HFF-Myc (cell line): ENCODE results near the gene FZD10.

Experiments used
- DNase-seq: peaks from one replicate; pipeline ENCODE4 v3.0.0-alpha.2; 2011; ENCODE audit warnings: low read depth; ENCODE audit errors: extremely low read depth
- H3K4me3 ChIP-seq: replicated peaks from 2 replicates; pipeline ENCODE4 v1.5.1; 2011; ENCODE audit warnings: low read depth, mild to moderate bottlenecking, control low read depth, low read length
- TF ChIP-seq, protein P1 (sequence below): IDR thresholded peaks from 2 replicates; pipeline ENCODE4 v1.5.1; 2012; ENCODE audit warnings: mild to moderate bottlenecking, low read depth, low read length, control low read depth; ENCODE audit errors: missing control alignments

Gene FZD10

DNA sequence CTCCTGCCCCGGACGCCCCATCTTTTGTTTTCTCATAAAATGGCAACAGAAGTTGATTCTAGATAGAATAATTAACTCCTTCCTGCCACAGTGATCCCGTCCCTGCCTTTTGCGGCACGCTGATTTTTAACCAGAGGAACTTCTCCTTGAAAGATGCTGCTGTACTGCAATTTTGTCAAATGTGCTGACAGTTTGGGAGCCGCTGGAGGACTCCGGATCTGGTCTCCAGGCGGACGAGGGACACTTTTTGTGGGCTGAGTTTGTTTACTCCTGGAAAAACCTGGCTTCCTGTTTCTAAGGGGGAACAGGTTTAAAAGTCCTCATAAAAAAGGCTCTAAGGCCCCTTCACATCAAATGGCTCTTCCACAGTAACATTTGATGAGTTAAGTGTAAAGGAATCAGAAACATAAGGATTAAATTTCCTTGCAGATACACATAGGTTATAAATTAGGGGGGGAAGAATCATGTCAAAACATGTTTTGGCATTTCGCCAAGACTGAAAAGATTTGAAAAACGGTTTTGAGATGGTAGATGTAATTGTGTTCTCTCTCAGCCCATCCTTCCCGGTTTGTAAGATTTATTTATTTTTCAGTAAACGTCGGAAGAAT lies 15.5 kb downstream of the FZD10 start:
- TF ChIP-seq, protein P1, sequence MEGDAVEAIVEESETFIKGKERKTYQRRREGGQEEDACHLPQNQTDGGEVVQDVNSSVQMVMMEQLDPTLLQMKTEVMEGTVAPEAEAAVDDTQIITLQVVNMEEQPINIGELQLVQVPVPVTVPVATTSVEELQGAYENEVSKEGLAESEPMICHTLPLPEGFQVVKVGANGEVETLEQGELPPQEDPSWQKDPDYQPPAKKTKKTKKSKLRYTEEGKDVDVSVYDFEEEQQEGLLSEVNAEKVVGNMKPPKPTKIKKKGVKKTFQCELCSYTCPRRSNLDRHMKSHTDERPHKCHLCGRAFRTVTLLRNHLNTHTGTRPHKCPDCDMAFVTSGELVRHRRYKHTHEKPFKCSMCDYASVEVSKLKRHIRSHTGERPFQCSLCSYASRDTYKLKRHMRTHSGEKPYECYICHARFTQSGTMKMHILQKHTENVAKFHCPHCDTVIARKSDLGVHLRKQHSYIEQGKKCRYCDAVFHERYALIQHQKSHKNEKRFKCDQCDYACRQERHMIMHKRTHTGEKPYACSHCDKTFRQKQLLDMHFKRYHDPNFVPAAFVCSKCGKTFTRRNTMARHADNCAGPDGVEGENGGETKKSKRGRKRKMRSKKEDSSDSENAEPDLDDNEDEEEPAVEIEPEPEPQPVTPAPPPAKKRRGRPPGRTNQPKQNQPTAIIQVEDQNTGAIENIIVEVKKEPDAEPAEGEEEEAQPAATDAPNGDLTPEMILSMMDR = no peak
- DNase-seq = no peak
- H3K4me3 ChIP-seq = no peak overlapping the region

DNA sequence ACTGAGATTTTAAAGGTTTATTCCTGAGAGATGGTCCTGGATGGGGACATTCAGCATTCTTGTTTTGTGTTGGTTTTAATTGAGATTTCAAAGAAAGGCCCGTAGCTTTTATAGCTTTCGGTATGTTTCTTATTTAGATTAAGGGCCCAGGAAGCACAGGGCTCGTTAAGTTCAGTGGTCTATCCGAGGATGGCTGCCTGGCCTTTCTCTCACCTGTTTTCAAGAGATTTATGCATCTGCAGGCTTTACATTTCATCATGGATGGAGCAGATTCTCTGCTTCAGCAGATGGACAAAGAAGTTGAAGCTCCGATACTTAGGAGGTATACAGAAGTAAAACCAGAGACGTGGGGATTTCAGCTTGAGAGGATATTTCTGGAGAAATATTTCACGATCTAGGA lies 16.0 kb downstream of the FZD10 start:
- H3K4me3 ChIP-seq = no peak overlapping the region
- TF ChIP-seq, protein P1 = no peak
- no peak for DNase-seq

DNA sequence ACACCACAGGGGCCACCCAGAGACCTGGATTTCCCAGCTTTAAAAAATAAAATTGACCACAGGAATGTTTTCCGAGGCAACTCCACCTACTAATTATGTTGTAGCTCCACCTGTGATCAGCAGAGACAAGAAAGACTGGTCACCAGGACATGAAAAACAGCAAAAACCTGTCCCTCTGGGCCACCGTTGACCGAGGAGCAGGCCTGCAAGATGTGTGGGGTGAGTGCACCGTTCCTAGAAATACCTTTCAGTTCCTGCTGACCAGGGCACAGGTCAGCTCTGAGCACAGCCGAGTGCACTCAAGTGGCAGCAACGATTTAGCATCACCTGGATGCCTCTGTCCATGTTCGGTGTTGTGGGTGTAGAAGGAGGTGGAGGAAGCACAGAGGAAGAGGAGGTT lies 16.9 kb downstream of the FZD10 start:
- no peak for DNase-seq
- TF ChIP-seq, protein P1 = no peak
- no peak overlapping the region for H3K4me3 ChIP-seq

DNA sequence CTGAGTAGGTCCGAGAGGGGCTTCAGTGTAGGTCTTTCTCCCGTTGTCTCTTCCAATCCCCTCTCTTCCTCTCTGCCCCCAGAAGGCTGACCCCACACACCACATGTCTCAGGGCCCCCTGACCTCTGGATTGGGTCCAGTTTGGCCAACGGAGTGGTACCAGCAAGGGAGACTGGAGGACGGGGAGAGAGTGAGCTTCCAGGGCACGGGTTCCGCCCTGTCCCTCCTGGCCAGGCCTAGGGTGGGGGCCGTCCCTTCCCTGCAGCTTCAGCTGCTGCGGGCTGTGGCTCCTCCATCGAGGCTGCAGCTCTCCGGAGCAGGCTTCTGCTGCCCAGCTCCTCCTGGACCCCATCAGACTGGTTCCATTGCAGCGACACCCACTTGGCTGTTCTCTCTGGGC lies 17.4 kb downstream of the FZD10 start:
- no peak overlapping the region for H3K4me3 ChIP-seq
- TF ChIP-seq, protein P1 = no peak
- DNase-seq = no peak

DNA sequence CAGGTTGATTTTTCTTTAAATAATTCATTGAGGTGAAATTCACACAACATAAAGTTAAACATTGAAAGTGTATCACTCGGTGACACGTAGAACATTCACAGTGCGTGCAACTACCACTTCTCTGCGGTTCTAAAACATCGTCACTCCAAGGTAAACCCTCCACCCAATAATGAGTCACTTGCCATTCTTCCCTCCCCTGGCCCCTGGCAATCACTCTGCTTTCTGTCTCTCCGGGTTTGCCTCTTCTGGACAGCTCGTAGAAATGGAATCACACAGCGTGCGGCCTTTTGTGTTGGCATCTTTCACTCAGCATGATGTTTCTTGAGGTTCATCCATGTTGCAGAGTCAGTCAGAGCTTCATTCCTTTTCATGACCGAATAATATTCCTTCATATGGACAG lies 18.9 kb downstream of the FZD10 start:
- TF ChIP-seq, protein P1 = no peak
- no peak overlapping the region for H3K4me3 ChIP-seq
- no peak for DNase-seq

DNA sequence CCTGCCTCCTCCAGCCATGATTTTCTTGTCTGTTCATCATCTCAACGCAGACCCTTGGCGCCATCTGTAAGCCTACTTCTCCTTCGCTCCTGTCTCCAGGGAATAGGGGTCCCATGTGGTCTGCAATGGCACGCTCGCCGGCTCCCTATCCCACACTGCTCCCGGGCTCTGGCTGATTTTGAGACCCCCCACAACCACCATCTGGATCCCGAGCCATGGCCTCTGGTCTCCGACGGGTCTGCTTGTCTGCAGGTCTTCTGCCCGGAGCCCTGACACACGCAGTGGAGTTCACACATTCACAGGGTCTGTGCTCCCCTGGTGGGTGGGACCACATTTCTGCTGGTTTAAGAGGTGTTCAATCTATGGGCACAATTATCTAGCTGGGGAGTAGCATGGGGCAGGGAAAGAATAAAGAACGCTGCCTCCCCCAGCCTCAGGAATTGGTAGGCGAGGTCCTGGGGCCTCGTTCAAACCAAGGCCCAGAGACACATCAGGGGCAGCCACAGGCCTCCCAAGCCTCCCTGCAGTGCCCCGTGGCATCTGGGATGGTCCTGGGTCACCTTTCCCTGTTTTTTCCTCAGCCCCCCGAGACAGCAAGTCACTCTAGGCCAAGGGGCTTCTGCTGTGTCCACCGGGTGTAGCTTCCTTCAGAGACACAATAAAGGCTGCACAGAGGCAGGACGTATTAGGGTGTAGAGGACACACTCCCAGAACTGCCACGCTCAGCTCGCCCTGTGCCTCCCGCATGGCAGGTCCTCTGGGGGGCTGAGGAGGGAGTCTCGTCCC lies 21.5 kb downstream of the FZD10 start:
- TF ChIP-seq, protein P1 = no peak
- H3K4me3 ChIP-seq = no peak overlapping the region
- DNase-seq = no peak
